ENCODE measurements around the gene SRP72.
A peak's percentile ranks its signal among the peaks of the same experiment; 100 is the strongest.

The SRP72 gene

GRCh38 chr4:56544573-56545131 is 77.2 kb downstream of the SRP72 start:
- DNase-seq (ENCODE audit: low read depth in 2 of 2), result peak; percentile 70 to 84

- no peak for DNase-seq (ENCODE audit: low read depth in 2 of 2)
Measured at GRCh38 chr4:56550642-56551041, 83.2 kb downstream of the SRP72 start.

GRCh38 chr4:56551516-56551915 is 84.1 kb downstream of the SRP72 start:
- DNase-seq (ENCODE audit: low read depth in 2 of 2), result no peak

GRCh38 chr4:56552273-56552672 is 84.9 kb downstream of the SRP72 start:
- no peak for DNase-seq (ENCODE audit: low read depth in 2 of 2)

Measured in stimulated activated CD4-positive, alpha-beta T cell treated with anti-CD3 and anti-CD28 coated beads, Interleukin-12 subunit alpha, Interleukin-12 subunit beta, amount 100 ng/mL, for 24 hours (primary cell).